Neural cell (in vitro differentiated cells): ENCODE data around the gene SRD5A2. TPM values are rescaled to one million over a fixed set of nuclear protein-coding genes. Genes with fewer than 3 reads are reported as not detected.

Experiments used
- H2AFZ ChIP-seq: fragments of 200-600, 300-800 bp; sonication (generic), shearing (Covaris generic); 2 replicates; pipeline ENCODE4 v1.6.0; 2014; ENCODE audit warnings: low read depth, mild to moderate bottlenecking, antibody characterized with exemption, low read length, moderate library complexity
- H3F3A ChIP-seq: fragments of 200-600 bp; shearing (Covaris generic); 2 replicates; pipeline ENCODE4 v1.6.1; 2016; ENCODE audit warnings: mild to moderate bottlenecking, moderate library complexity, mixed read lengths, antibody characterized with exemption, low read length; ENCODE audit not compliant: insufficient read depth, poor library complexity, severe bottlenecking
- H3K27ac ChIP-seq: fragments of 200-600, 300-800 bp; sonication (generic), shearing (Covaris generic); 2 replicates; pipeline ENCODE4 v1.5.1; 2014; ENCODE audit warnings: mild to moderate bottlenecking, low read length, moderate library complexity
- H3K27me3 ChIP-seq: fragments of 300-800, 200-600 bp; sonication (generic), shearing (Covaris generic); 2 replicates; pipeline ENCODE4 v1.6.0; 2014; ENCODE audit warnings: mild to moderate bottlenecking, low read depth, low read length, moderate library complexity; ENCODE audit not compliant: insufficient read depth
- H3K36me3 ChIP-seq: fragments of 300-800, 200-600 bp; sonication (generic), shearing (Covaris generic); 2 replicates; pipeline ENCODE4 v1.5.1; 2014; ENCODE audit warnings: mild to moderate bottlenecking, antibody characterized with exemption, low read length, moderate library complexity; ENCODE audit not compliant: insufficient read depth
- H3K4me2 ChIP-seq: fragments of 300-800, 200-600 bp; sonication (generic), shearing (Covaris generic); 2 replicates; pipeline ENCODE4 v1.6.0; 2014; ENCODE audit warnings: mild to moderate bottlenecking, low read length
- H3K4me3 ChIP-seq: fragments of 300-800, 200-600 bp; sonication (generic), shearing (Covaris generic); 2 replicates; pipeline ENCODE4 v1.5.1; 2014; ENCODE audit warnings: mild to moderate bottlenecking, low read length, moderate library complexity
- H3K79me2 ChIP-seq: fragments of 200-600 bp; shearing (Covaris generic); replicated peaks from 2 replicates; pipeline ENCODE4 v1.6.0; 2014; ENCODE audit warnings: mild to moderate bottlenecking, low read length, moderate library complexity; ENCODE audit not compliant: insufficient read depth
- H3K9ac ChIP-seq: fragments of 300-800, 200-600 bp; sonication (generic), shearing (Covaris generic); 2 replicates; pipeline ENCODE4 v1.6.1; 2016; ENCODE audit warnings: mild to moderate bottlenecking, low read length, mixed read lengths
- H3K9me2 ChIP-seq: fragments of 200-600 bp; shearing (Covaris generic); 2 replicates; pipeline ENCODE4 v1.6.1; 2016; ENCODE audit warnings: mild to moderate bottlenecking, low read length, mixed read lengths; ENCODE audit not compliant: insufficient read depth
- H3K9me3 ChIP-seq: fragments of 200-600, 300-800 bp; sonication (generic), shearing (Covaris generic); 2 replicates; pipeline ENCODE4 v1.6.1; 2016; ENCODE audit warnings: mild to moderate bottlenecking, mixed run types, low read length, moderate library complexity, mixed read lengths
- H4K20me1 ChIP-seq: fragments of 200-600 bp; shearing (Covaris generic); 2 replicates; pipeline ENCODE4 v1.6.1; 2016; ENCODE audit warnings: mild to moderate bottlenecking, mixed run types; ENCODE audit not compliant: insufficient read depth
- EP300 ChIP-seq: fragments of 450-650 bp; conservative IDR thresholded peaks from 2 replicates; pipeline ENCODE4 v1.6.1; 2014; ENCODE audit warnings: antibody characterized with exemption, mild to moderate bottlenecking, moderate library complexity; ENCODE audit not compliant: poor library complexity, severe bottlenecking
- EZH2 ChIP-seq: fragments of 200-600, 300-800 bp; shearing (Covaris generic), sonication (generic); IDR thresholded peaks from 2 replicates; pipeline ENCODE4 v1.6.1; 2014; ENCODE audit warnings: antibody characterized with exemption, low read length, borderline replicate concordance, mild to moderate bottlenecking; ENCODE audit not compliant: insufficient read depth, poor library complexity, severe bottlenecking
- MXI1 ChIP-seq: fragments of 450-650 bp; conservative IDR thresholded peaks from 2 replicates; pipeline ENCODE4 v1.6.1; 2014; ENCODE audit warnings: antibody characterized with exemption, mild to moderate bottlenecking; ENCODE audit not compliant: poor library complexity, severe bottlenecking
- POLR2AphosphoS5 ChIP-seq: IDR thresholded peaks from 2 replicates; pipeline ENCODE4 v1.6.1; 2012
- RAD21 ChIP-seq: fragments of 450-650 bp; conservative IDR thresholded peaks from 2 replicates; pipeline ENCODE4 v1.6.1; 2014; ENCODE audit warnings: antibody characterized with exemption, mild to moderate bottlenecking, moderate library complexity
- SMC3 ChIP-seq: fragments of 450-650 bp; conservative IDR thresholded peaks from 2 replicates; pipeline ENCODE4 v1.6.1; 2014; ENCODE audit warnings: antibody characterized with exemption, mild to moderate bottlenecking, moderate library complexity; ENCODE audit not compliant: poor library complexity
- TAF1 ChIP-seq: IDR thresholded peaks from 2 replicates; pipeline ENCODE4 v1.6.1; 2012; ENCODE audit warnings: low read depth
- polyA plus RNA-seq: library from polyadenylated mRNA; depleted of rRNA; stranded (reverse); fragments of >200 nt; gene quantifications from 2 replicates; pipeline ENCODE4 v1.2.3, GENCODE V29; 2014
- TF ChIP-seq, protein P1 (sequence below): IDR thresholded peaks from 2 replicates; pipeline ENCODE4 v1.6.1; 2012; ENCODE audit warnings: borderline replicate concordance
- TF ChIP-seq, protein P2 (sequence below): fragments of 450-650 bp; IDR thresholded peaks from 2 replicates; pipeline ENCODE4 v1.5.1; 2014; ENCODE audit warnings: antibody characterized with exemption, mild to moderate bottlenecking, moderate library complexity; ENCODE audit not compliant: poor library complexity, severe bottlenecking

Gene SRD5A2
- polyA plus RNA-seq, 1 donor from 2014 or later = 0.11 TPM

DNA sequence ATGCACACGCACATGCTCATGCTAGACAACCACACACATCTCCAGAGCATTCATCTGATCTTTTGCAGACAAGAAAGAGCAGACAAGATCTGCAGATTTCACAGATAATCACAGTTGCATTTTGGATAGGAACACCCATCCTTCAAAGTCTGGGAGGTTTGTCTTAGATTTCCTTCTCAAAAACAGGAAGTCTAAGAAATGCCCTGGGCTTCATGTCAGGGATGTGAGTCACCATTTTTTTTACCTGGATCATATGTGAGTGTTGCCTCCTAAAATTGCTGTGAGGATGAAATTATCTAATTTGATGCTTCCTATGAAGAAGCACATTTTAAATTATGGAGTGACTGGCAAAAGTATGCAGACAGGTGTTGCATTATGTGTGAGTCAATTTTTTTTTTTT is 46.1 kb downstream of the SRD5A2 start:
- Histone ChIP-seq H4K20me1 (no peaks in the 10 kb centered on the region), H3K9me3 (no peaks in the 10 kb centered on the region), H3F3A (no peaks in the 10 kb centered on the region), H3K9ac (no peak overlapping the region), H3K27me3 (no peaks in the 10 kb centered on the region), H3K79me2 (no peaks in the 10 kb centered on the region), H3K4me2 (no peak overlapping the region), H3K36me3 (no peaks in the 10 kb centered on the region), H3K9me2 (no peaks in the 10 kb centered on the region), H3K4me3 (no peak overlapping the region), H2AFZ (no peak overlapping the region), H3K27ac (no peak overlapping the region)
- TF ChIP-seq SMC3 = no peak
- TF ChIP-seq, protein P1, sequence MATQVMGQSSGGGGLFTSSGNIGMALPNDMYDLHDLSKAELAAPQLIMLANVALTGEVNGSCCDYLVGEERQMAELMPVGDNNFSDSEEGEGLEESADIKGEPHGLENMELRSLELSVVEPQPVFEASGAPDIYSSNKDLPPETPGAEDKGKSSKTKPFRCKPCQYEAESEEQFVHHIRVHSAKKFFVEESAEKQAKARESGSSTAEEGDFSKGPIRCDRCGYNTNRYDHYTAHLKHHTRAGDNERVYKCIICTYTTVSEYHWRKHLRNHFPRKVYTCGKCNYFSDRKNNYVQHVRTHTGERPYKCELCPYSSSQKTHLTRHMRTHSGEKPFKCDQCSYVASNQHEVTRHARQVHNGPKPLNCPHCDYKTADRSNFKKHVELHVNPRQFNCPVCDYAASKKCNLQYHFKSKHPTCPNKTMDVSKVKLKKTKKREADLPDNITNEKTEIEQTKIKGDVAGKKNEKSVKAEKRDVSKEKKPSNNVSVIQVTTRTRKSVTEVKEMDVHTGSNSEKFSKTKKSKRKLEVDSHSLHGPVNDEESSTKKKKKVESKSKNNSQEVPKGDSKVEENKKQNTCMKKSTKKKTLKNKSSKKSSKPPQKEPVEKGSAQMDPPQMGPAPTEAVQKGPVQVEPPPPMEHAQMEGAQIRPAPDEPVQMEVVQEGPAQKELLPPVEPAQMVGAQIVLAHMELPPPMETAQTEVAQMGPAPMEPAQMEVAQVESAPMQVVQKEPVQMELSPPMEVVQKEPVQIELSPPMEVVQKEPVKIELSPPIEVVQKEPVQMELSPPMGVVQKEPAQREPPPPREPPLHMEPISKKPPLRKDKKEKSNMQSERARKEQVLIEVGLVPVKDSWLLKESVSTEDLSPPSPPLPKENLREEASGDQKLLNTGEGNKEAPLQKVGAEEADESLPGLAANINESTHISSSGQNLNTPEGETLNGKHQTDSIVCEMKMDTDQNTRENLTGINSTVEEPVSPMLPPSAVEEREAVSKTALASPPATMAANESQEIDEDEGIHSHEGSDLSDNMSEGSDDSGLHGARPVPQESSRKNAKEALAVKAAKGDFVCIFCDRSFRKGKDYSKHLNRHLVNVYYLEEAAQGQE = no peak
- TF ChIP-seq, protein P2, sequence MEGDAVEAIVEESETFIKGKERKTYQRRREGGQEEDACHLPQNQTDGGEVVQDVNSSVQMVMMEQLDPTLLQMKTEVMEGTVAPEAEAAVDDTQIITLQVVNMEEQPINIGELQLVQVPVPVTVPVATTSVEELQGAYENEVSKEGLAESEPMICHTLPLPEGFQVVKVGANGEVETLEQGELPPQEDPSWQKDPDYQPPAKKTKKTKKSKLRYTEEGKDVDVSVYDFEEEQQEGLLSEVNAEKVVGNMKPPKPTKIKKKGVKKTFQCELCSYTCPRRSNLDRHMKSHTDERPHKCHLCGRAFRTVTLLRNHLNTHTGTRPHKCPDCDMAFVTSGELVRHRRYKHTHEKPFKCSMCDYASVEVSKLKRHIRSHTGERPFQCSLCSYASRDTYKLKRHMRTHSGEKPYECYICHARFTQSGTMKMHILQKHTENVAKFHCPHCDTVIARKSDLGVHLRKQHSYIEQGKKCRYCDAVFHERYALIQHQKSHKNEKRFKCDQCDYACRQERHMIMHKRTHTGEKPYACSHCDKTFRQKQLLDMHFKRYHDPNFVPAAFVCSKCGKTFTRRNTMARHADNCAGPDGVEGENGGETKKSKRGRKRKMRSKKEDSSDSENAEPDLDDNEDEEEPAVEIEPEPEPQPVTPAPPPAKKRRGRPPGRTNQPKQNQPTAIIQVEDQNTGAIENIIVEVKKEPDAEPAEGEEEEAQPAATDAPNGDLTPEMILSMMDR = no peak
- no peak for TF ChIP-seq MXI1
- TF ChIP-seq EZH2 = no peak
- TF ChIP-seq EP300 = no peak
- TF ChIP-seq TAF1 = no peak
- TF ChIP-seq RAD21 = no peak
- TF ChIP-seq POLR2AphosphoS5 = no peak

DNA sequence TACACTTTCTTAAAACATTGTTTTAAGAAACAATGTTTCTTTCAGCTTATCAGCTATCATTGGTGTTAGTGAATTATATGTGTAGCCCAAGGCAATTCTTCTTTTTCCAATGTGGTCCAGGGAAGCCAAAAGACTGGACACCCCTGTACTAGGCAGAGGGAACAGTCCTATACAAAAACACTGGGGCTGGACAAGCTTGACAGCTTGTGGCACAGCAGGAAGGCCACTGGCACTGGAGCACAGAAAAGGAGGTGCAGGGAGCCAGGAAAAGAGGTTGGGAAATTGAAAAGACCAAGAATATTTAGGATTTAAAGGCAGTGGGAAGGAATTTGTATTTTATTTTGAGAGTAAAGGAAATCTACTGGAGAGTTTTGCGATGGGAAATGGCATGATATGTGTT is 47.7 kb downstream of the SRD5A2 start:
- no peak for TF ChIP-seq RAD21
- no peak for TF ChIP-seq EP300
- TF ChIP-seq POLR2AphosphoS5 = no peak
- TF ChIP-seq, protein P1 = no peak
- TF ChIP-seq MXI1 = no peak
- no peak for TF ChIP-seq TAF1
- TF ChIP-seq SMC3 = no peak
- TF ChIP-seq, protein P2 = no peak
- TF ChIP-seq EZH2 = no peak
- no peaks in the 10 kb centered on the region for H3K9me2 ChIP-seq
- no peak overlapping the region for H3K27ac ChIP-seq
- H3K9ac ChIP-seq = no peak overlapping the region
- H3K4me2 ChIP-seq = no peak overlapping the region
- no peak overlapping the region for H3K4me3 ChIP-seq
- H4K20me1 ChIP-seq = no peaks in the 10 kb centered on the region
- no peaks in the 10 kb centered on the region for H3K79me2 ChIP-seq
- H3K27me3 ChIP-seq = no peaks in the 10 kb centered on the region
- no peaks in the 10 kb centered on the region for H3K9me3 ChIP-seq
- no peaks in the 10 kb centered on the region for H3K36me3 ChIP-seq
- H3F3A ChIP-seq = no peaks in the 10 kb centered on the region
- H2AFZ ChIP-seq = no peak overlapping the region
